ENCODE measurements around the gene SPATA2L.
A peak's percentile ranks its signal among the peaks of the same experiment; 100 is the strongest.

Gene SPATA2L

DNA sequence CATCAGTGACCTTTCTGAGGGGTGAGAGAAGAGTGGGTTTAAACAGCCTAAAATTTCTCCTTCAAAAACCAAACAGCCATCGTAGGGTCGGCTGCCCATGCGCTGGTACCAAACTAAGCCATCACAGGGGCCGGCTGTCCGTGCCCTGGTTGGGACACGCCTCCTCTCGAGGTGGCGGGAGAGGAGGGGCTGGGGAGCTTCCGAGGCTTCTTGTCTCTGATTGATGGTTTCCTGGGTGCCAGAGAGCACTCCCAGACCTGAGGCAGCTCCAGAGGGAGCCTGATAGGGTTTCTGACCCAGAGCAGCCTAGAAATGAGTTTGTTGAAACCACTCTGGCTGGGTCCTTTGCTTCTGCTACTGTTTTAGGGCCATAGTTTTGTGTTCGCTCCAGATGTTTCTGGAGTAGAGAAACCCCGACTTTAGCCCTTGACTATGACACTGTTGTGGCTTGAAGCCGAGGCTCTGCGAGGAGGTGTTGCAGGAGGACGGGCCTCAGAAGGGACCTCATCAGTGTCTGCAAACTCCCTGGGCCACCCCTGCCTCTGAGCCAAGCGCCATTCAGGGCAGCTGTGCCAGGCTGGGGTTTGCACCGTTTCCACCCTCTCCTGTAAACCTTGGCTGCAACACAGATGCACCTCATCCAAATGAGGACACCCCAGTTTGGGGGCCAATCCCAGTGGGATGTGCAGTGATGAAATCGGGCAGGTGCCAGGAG is 26.1 kb upstream of the SPATA2L start:
- no peak for DNase-seq

DNA sequence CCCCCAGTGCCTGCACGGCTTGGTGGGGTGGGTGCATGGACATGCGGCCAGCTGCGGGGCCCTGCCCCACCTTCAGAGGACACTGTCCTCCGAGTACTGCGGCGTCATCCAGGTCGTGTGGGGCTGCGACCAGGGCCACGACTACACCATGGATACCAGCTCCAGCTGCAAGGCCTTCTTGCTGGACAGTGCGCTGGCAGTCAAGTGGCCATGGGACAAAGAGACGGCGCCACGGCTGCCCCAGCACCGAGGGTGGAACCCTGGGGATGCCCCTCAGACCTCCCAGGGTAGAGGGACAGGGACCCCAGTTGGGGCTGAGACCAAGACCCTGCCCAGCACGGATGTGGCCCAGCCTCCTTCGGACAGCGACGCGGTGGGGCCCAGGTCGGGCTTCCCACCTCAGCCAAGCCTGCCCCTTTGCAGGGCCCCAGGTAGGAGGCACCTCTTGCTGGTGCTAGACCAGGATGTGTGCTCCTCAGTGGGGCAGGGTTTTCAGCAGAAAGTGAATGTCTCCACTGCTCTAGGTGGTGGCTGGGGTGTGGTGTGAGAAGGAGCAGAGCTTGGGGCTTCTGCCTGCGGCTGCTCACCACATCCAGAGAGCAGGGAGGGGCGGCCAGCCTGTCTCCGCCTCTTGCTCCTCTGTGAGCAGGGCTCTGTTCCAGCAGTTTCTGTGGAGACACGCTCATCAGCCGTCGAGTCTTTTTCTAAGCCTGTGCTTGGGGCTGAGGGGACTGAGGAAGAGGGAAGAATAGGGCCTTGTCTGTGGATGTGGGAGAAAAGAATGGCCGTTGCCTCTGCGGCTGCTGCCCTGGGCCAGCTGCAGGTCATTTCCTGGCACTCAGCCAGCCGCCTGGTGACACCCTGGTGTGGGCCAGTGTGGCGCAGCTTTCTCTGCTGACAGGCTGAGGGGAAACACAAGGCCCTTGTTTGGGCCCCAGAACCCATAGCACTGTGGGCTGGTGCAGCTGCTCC is 22.1 kb upstream of the SPATA2L start:
- DNase-seq, result peak; percentile 68

DNA sequence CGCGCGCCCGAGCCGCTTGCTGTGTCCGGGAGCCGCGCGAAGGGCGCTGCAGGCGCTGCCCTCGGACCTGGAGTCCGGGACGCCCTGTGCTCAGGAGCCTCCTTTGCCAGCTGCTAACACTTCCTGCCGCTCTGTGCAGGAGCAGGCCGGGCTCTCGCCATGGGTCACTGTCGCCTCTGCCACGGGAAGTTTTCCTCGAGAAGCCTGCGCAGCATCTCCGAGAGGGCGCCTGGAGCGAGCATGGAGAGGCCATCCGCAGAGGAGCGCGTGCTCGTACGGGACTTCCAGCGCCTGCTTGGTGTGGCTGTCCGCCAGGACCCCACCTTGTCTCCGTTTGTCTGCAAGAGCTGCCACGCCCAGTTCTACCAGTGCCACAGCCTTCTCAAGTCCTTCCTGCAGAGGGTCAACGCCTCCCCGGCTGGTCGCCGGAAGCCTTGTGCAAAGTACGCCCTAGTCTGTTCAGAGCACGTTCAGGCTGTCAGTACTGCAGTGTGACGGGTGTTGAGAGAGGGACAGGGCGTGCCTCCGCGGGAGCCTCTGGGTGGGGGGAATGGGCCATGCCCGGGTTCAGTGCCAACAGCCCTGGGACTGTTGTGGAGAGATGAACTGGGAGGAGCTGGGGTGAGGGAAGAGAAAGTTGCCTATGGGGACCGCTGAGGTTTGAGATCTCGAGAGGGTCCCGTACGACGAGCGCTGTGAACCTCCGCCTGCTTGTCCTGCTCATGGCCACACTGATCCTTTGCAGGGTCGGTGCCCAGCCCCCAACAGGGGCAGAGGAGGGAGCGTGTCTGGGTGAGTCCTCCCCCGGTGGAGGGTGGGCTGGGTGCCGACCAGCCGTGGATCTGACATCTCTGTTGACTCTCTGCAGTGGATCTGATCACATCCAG is 21.1 kb upstream of the SPATA2L start:
- DNase-seq, result peak; percentile 67

DNA sequence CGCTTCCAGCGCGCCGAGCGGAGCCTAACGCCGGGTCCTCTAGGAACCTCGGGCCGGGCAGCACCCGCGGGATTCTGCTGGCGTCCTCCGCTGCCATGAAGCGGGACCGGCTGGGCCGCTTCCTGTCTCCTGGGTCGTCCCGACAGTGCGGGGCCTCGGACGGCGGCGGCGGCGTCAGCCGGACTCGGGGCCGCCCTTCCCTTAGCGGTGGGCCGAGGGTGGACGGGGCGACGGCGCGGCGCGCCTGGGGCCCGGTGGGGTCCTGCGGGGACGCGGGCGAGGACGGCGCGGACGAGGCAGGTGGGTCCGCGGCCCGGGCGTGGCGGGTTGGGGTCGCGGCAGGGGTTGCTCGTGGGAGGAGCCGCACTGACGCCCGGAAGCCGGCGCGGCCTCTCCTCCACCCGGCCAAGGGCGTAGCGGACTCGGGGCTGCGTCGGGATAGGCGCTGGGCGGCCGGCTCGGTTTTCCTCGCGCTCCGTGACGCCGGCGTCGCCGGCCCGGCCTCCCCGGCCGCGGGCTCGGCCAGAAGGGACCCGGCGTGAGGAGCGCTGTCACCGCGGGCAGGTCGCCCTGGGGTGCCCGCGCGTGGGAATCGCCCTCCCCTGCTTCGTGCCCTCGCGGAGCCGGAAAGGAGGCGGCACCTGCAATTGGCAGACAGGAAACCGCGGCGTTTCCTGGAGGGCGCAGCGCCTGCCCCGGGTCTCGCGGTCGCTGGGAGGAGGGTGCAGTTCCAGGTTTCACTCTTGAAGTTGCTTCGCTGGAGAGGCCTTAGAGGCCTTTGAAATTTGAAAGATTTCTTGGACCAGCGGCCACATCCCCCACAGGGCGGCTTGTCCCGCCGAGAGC is 20.3 kb upstream of the SPATA2L start:
- peak; percentile 59 for DNase-seq

DNA sequence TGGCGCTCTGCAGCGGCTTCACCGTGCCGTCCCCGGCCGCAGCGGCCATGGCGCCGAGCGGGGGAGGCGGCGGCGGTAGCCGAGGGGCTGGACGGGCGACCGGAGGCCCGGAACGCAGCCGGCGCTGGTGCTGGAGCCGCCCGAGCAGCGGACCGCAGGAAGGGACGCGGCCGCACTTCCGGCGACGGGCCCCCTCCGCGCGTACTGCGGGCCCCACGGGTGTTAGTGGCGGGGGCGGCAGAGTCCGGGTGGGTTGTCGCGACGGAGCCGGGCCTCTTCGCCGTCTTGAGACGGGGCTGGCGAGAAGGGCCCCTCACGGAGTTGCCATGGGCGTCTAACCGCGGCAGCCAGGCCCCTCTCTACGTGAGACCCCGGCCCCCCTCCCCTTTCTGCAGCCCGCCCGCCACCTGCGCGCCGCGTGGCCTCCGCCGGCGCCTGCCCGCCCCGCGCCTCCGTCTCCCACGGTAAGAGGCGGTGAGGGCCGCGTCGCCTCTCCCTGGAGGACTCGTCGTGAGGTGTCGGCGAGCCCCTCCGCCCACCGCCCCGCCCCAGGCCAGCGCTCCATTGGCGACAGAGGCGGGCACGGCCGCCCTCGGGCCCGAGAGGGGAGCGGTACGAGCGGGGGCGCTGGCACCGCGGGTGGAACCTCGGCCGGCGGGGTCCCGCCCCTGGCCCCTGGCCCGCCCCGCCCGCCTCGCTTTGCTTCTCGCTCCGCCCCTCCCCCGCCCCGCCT is 19.5 kb upstream of the SPATA2L start, which contains the start of the genes VPS9D1 and ZNF276:
TSS of gene VPS9D1 (minus strand) at position 86 of the 733 bp plus-strand sequence. CDS start at position 49, 37 bp downstream.
TSS of gene ZNF276 (plus strand) at position 725 of the 733 bp plus-strand sequence. CDS start 104 bp downstream, outside the sequence.
- peak; percentile 75 for DNase-seq

DNA sequence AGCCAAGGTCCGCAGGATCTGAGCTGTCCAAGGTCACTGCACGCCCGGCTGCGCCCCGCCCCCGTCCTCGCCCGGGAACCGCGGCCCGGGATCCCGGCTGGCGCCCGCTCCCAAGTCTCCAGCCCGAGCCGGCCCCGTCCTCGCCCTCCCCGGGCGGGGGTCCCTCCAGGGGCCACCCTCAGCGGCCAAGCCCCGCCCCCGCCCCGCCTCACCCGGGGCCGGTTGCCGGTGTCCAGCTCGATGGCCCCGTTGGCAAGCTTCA is 19.0 kb upstream of the SPATA2L start:
- DNase-seq, result no peak

DNA sequence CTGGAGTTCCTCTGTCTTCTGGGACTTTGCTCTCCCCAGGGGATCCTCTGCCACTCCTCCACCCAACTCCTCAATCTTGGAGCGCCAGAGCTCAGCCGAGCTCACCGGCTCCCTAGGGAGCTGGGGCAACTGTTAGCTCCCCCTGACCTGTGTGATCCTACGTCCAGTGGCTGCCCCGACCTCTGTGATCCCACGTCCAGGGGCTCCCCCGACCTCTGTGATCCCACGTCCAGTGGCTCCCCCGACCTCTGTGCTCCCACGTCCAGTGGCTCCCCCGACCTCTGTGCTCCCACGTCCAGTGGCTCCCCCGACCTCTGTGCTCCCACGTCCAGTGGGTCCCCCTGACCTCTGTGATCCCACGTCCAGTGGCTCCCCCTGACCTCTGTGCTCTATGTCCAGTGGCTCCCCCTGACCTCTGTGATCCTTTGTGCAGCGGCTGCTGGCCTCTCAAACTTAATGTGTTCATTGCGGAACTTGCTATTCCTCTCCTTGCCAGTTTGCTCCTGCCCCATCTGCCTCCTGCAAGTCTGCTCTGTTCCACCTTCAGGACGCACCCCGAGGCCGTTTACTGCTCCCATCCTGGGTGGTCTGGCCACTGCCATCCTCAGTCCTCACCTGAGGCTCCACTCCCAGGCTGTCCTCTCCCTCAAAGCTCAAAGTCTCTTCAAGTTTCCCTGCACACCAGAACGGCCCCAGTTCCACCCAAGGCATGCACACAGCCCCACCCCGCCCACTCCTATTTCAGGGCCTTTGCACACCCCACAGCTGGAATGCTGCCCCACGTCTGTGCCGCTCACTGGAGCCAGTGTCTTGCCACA is 16.4 kb upstream of the SPATA2L start:
- DNase-seq, result no peak

DNA sequence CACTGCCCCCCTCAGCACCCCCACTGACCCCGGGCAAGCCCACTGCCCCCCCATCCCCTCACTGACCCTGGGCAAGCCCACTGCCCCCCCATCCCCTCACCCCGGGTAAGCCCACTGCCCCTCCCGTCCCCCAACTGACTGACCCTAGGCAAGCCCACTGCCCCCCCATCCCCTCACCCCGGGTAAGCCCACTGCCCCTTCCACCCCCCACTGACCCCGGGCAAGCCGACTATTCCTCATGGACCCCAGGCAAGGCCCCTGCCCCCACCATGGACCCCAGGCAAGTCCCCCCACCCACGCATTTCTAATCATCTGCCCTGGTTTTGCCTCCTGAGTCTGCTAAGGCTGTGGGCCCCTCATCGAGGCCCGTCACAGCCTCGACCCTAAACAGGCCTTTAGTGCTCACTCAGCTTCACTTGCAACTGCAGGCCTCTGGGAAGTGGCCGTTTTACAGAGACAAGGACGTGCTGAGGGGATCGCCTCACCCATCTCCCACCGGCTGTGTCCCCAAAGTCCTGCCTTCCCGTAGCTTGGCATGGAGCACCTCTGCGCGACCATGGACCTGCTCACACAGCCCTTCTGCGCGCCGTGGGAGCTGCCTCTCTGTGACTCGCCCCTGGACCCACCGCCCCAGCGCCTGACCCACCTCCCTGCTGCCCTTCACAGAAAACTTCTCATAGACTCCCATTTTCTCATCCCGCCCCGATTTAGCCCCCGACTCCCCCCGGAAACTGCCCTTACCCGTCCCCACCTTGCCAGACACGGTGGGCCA is 15.6 kb upstream of the SPATA2L start:
- DNase-seq, result no peak

DNA sequence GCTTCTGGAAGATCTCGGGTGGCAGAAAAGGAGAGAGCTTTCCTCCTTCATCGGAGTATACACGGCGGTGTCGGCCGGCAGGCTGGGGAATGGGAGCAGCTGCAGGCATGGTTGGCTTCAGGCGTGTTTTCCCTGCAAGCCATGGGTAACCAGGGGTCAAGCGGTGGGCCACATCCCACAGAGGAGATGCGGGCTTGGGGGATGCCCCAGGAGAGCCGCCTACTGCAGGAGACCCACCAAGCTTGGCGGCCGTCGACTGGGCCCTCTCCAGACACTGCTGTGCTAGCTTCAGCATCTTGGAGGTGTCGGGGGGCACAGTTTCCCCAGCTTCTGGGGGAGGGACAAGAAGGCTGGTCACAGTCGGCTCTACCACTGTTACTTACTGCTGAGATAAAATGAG is 15.0 kb upstream of the SPATA2L start:
- DNase-seq, result no peak

DNA sequence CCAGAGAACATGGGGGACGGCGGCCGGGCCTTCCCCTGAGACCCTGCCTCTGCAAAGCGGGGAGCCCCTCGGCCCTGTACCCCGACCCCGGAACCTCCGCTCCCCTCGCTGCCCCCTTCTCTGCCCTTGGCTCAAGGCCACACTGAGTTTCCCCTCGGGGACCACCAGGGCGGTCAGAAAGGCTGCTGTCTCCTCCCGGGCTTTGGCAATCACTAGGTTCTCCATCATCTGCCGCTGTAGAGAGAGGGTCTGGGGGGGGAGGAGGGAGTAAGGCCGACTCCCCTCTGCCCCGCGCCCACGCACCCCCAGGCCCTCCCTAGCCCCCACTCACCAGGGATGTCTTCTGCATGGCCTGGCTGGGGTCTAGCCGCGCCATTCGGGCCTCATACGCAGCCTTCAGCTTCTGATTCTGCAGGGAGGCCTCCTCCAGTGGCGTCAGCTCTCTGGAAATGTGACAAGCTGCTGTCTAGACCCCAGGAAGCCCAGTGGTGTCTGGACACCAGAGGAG is 10.8 kb upstream of the SPATA2L start:
- DNase-seq, result no peak

DNA sequence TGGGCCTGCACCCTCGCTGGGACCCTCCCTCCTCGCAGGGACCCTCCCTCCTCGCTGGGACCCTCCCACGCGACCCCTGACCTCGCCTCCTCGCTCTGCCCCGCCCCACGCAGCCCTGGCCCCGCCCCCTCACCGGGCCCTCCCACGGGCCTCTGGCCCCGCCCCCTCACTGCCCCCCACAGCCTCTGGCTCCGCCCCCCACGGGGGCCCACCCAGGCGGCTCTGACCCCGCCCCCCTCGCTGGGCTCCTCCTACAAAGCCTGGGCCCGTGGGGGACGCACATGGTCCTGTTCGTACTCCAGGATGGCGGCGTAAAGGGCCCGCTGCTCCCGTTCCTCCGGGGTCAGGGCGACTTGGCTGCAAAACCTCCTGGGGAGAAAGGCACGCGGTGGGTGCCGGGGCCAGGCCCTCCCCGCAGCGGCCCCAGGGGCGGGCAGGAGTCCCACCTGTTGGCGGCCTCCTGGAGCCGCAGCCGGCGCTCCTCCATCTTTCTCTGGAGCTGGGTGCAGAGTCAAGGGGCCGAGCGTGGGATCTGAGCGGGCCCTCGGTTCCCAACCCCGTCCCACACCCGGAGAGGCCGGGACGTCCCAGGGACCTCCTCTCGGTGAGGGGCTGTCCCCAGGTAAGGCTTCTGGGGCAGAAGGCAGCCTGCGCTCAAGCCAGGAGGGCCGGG is 10.2 kb upstream of the SPATA2L start:
- peak; percentile 16 for DNase-seq

DNA sequence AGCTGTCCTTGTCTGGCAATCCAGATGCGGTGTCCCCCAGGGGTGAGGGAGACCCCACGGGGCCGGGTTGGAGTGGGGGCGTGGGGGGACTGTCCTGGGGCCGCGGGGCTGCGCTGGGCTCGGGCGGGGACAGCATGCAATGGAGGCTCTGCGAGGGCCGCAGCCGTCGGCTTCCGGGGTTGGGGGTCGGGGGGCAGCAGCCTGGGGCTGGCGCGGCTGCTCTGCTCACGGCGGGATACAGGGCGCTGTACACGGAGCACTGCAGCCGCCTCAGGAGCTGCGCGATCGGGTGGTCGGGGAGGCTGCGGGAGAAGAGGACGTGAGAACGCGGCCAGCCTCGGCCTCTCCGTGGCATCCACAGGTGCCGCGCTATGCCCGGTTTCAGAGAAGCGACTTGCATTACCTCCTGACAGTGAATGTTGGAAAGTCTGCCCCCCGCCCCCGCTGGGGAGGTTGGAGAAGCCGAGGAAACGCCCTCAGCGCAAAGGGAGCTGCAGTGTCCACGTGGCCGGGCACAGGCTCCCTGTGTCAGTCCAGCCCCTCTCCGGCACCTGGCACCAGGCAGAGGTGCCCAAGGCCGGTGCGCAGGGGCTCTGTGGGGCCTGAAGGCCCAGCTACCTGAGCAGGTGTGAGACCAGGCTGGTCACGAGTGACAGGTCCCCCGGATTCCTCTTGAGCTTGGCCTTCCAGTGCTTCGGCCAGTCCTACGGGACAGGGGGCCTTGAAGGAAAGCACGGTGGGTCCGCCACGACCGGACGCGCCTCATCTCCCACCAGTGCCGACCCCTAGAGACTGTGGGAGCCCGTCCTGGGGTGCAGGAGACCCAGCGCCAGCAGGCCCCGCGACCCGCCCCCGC is 9.4 kb upstream of the SPATA2L start:
- DNase-seq, result no peak

DNA sequence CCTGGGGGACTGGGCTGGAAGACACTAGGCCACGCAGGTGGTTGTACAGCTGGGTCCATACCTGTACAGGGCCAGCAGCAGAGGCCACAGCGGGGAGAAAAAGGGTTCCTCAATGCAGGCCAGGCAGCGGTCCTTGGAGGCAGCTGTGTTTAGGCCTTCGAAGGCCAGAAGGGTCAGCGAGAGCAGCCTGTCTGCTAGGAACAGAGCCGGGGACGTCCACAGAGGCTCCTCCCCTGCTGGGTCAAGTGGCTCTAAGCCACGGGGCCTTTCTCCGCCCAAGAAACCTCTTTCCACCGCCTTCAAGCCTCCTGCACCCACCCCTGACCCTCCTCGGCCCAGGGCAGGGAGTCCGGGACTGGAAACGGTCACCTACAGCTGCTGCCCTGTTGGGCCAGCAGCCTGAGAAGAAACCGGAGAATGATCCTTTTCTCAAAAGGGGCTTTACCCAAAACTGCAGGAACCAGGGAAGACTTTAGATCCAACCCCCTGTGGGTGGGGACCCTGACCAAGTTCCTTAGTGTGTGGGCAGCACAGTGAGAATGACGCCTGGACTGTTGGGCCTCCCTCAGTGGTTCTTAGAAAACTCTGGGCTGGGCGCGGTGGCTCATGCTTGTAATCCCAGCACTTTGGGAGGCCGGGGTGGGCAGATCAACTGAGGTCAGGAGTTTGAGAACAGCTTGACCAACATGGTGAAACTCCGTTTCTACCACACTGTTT is 8.4 kb upstream of the SPATA2L start:
- no peak for DNase-seq

DNA sequence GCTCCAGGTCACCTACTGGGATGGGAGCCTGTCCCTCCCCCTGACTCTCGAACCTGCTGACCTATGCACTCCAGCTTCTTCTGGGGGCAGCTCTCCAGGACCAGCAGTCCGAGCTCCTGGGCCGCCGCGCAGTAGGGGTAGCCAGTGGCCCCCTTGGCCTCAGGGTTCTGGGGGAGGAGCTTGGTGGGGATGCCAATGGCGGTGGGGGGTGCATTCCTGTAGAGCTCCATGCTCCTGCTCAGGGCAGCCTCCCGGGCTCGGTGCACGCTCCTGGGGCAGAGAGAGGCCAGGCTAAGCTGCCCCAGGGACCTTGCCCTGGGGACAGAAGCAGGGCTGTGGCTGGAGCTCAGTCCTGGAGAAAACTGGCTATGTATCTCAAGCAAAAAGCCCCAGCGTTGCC is 7.7 kb upstream of the SPATA2L start:
- DNase-seq, result no peak

DNA sequence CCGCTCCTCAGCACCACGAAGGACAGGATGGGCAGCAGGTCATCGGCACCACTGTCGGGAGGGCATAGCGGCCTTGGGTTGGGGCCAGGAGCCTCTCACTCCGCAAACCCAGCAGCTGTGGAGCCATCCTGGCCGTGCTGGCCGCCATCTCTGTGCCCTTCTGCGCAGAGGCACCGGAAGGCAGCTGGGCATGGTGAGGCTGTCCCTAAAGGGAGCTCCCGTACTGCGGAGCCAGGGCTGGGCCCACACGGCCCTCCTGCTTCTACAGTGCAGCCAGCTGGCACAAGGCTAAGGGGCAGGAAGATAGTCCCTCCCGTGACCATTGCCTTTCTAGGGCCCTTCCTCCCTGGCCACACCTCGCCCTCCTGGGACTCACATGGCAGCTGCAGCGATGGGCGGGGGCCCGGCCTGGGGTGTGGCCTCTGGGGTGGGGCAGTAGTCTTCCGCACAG is 7.0 kb upstream of the SPATA2L start:
- no peak for DNase-seq

DNA sequence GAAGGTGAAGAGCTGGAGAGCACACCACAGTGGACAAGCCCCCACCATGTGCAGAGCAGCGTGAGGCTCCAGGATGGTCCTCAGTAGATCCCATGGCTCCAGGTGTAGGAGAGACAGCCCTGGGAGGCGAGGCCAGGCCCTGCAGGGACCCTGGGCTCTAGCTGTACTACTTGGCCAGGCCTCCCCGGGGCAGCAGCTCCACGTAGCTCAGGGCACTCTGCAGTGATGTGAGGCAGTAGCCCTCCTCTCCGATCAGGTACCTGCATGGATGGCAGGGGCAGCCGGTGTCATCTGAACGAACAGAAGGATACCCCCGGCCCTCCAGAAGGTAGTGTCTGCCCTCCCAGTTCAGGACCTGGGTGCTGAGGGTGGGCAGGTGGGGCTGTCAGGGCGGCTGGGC is 6.2 kb upstream of the SPATA2L start:
- no peak for DNase-seq
